ENCODE data around the gene ARMH4. TPM values are rescaled to one million over a fixed set of nuclear protein-coding genes. Genes with fewer than 3 reads are reported as not detected.

ARMH4 gene
- total RNA-seq, 2 donors from 2014 or later = 17.3 to 30.7 TPM

- Histone ChIP-seq H3K9ac (ENCODE audit: extremely low read depth, low read length, poor library complexity, severe bottlenecking) (no peak overlapping the region), H3K4me1 (ENCODE audit: control insufficient read depth, insufficient read depth, low read length) (peaks cover 4% of the 10 kb centered on the region), H3K36me3 (ENCODE audit: control insufficient read depth, insufficient read depth, low read length) (no peaks in the 10 kb centered on the region), H3K9me3 (ENCODE audit: control insufficient read depth, low read length) (no peaks in the 10 kb centered on the region), H3K4me3 (ENCODE audit: low read length) (no peak overlapping the region), H3K27me3 (ENCODE audit: control insufficient read depth, insufficient read depth, low read length, poor library complexity, severe bottlenecking) (peaks cover 19% of the 10 kb centered on the region), H3K27ac (ENCODE audit: low read depth, low read length) (no peak overlapping the region)
- Mint-ChIP-seq H3K27ac (no peak overlapping the region), H3K27me3 (ENCODE audit: insufficient read depth) (peaks cover 21% of the 10 kb centered on the region), H3K36me3 (ENCODE audit: low read depth) (no peaks in the 10 kb centered on the region), H3K4me1 (peaks cover 48% of the 10 kb centered on the region), H3K9me3 (no peaks in the 10 kb centered on the region), H3K4me3 (no peak overlapping the region)
- 37% methylated on average over 1 of the region's 1 CpG; no CpG with 5 or more reads in 1 of the 2 experiments for WGBS, 2 experiments (ENCODE audit: insufficient coverage in 1 of 2, insufficient read length in 1 of 2)
- DNase-seq = no peak
- no peak for TF ChIP-seq CTCF (conservative IDR thresholded peaks at IDR 0.05)
These were observed 2.8 kb downstream of the ARMH4 start for GRCh38 chr14:58149196-58149595.

- H3K27me3 ChIP-seq (ENCODE audit: control insufficient read depth, insufficient read depth, low read length, poor library complexity, severe bottlenecking) = peaks cover 14% of the 10 kb centered on the region
- H3K27ac ChIP-seq (ENCODE audit: low read depth, low read length) = no peak overlapping the region
- no peaks in the 10 kb centered on the region for H3K36me3 ChIP-seq (ENCODE audit: control insufficient read depth, insufficient read depth, low read length)
- TF ChIP-seq CTCF (conservative IDR thresholded peaks at IDR 0.05) = no peak
- H3K4me3 Mint-ChIP-seq = no peak overlapping the region
- peaks cover 4% of the 10 kb centered on the region for H3K4me1 ChIP-seq (ENCODE audit: control insufficient read depth, insufficient read depth, low read length)
- H3K36me3 Mint-ChIP-seq (ENCODE audit: low read depth) = no peaks in the 10 kb centered on the region
- H3K27ac Mint-ChIP-seq = no peak overlapping the region
- no peaks in the 10 kb centered on the region for H3K9me3 ChIP-seq (ENCODE audit: control insufficient read depth, low read length)
- DNase-seq = no peak
- peaks cover 42% of the 10 kb centered on the region for H3K4me1 Mint-ChIP-seq
- H3K9me3 Mint-ChIP-seq = no peaks in the 10 kb centered on the region
- peaks cover 21% of the 10 kb centered on the region for H3K27me3 Mint-ChIP-seq (ENCODE audit: insufficient read depth)
- H3K4me3 ChIP-seq (ENCODE audit: low read length) = no peak overlapping the region
- no peak overlapping the region for H3K9ac ChIP-seq (ENCODE audit: extremely low read depth, low read length, poor library complexity, severe bottlenecking)
- WGBS, 2 experiments (ENCODE audit: insufficient coverage in 1 of 2, insufficient read length in 1 of 2) = 71 to 80% methylated on average over 1 of the region's 1 CpG
These were observed 5.6 kb downstream of the ARMH4 start for GRCh38 chr14:58146399-58146798.

GRCh38 chr14:58145936-58146335 lies 6.1 kb downstream of the ARMH4 start:
- no peak for DNase-seq
- no peak for TF ChIP-seq CTCF (conservative IDR thresholded peaks at IDR 0.05)
- 83 to 100% methylated on average over 1 of the region's 1 CpG for WGBS, 2 experiments (ENCODE audit: insufficient coverage in 1 of 2, insufficient read length in 1 of 2)
- H3K27me3 Mint-ChIP-seq (ENCODE audit: insufficient read depth) = peaks cover 17% of the 10 kb centered on the region
- H3K4me3 ChIP-seq (ENCODE audit: low read length) = no peak overlapping the region
- H3K9me3 ChIP-seq (ENCODE audit: control insufficient read depth, low read length) = no peaks in the 10 kb centered on the region
- H3K36me3 ChIP-seq (ENCODE audit: control insufficient read depth, insufficient read depth, low read length) = no peaks in the 10 kb centered on the region
- H3K36me3 Mint-ChIP-seq (ENCODE audit: low read depth) = no peaks in the 10 kb centered on the region
- no peak overlapping the region for H3K27ac Mint-ChIP-seq
- H3K4me3 Mint-ChIP-seq = no peak overlapping the region
- peaks cover 4% of the 10 kb centered on the region for H3K4me1 ChIP-seq (ENCODE audit: control insufficient read depth, insufficient read depth, low read length)
- H3K9me3 Mint-ChIP-seq = no peaks in the 10 kb centered on the region
- peaks cover 12% of the 10 kb centered on the region for H3K27me3 ChIP-seq (ENCODE audit: control insufficient read depth, insufficient read depth, low read length, poor library complexity, severe bottlenecking)
- no peak overlapping the region for H3K9ac ChIP-seq (ENCODE audit: extremely low read depth, low read length, poor library complexity, severe bottlenecking)
- peaks cover 39% of the 10 kb centered on the region for H3K4me1 Mint-ChIP-seq
- no peak overlapping the region for H3K27ac ChIP-seq (ENCODE audit: low read depth, low read length)
